ENCODE results near the gene CADM1.

The CADM1 gene

DNA sequence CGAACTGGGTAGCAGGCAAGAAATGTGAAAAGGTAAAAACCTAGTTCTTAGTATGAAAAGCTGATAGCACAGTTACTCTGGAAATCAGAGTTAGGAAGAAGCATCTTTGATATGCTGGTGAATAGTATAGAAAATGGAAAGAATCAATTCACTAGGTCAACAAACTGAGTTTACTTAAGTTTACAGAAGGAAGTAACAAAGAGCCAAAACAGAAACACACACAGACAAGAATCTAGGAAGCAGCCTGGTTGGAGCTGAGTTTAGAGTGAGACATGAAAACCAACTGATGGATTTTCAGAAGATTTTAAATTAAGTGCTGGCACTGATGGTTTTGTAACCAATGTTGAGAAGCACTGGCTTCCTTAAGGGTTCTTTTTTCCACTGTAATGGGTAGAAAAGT is 296.3 kb downstream of the CADM1 start:
- DNase-seq (ENCODE audit: low read depth), result no peak

GRCh38 chr11:115207166-115207591 is 297.0 kb downstream of the CADM1 start:
- no peak for DNase-seq (ENCODE audit: low read depth)

DNA sequence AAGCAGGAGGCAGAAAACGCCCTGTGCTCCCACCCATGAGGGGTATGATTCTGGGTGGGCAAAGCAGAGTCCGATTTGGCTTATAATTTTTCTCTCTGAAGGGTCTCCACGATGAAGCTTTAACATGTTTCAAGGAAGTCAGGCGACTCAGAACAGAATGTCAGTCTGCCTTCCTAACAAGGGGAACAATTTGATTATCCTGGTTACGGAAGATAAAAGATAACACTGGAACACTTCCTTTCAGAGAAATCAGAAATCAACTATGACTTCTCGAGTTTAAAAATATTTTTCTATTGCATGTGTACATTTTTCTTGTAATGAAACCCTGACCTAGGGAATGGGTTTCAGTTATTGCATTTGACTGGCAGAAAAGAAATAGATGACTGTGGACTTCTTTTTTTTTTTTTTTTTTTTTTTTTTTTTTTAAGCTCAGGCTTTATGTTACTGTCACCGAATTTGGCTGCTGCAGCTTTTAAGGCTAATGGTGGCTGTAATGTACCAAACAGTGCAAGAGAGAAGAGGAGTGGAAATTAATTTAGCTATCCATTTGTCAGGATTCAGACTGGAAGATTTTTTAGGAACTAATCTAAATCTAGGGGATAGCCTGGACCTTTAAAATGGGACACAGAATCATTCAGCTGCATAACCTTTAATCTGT is 297.7 kb downstream of the CADM1 start:
- no peak for DNase-seq (ENCODE audit: low read depth)

GRCh38 chr11:115202900-115203552 is 301.2 kb downstream of the CADM1 start:
- no peak for DNase-seq (ENCODE audit: low read depth)

- DNase-seq (ENCODE audit: low read depth), result no peak
Observed at GRCh38 chr11:115202074-115202473, 302.1 kb downstream of the CADM1 start.

DNA sequence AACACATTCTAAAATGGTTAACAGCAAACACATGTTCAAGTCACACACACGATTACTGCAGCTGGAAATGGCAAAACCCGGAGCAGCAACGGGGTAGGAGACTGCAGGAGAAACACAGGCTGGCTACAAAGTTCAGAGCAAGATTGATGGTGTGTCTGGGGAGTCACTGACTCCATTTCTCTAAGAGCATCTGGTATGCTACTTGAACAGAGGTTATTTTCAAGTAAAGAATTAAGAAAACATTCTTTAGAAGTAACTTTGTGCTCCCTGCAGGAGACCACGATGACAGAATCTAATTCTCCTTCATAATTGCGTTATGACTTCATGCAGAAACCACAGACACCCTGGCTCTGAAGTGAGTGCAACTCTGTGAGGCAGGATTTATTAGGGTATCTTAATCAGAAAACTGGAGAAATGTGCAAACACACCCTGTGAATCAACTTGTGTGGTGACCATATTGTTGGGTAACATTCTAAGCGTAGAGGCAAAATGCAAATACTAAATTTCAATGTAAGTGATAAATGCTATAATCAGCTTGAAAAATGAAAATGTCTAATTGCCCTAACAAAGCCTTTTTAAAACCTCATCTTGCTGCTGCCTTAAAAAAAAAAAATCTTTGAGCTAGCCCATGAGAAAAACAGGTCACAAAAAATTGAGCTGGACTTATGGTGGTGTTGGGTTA is 303.0 kb downstream of the CADM1 start:
- DNase-seq (ENCODE audit: low read depth), result no peak

DNA sequence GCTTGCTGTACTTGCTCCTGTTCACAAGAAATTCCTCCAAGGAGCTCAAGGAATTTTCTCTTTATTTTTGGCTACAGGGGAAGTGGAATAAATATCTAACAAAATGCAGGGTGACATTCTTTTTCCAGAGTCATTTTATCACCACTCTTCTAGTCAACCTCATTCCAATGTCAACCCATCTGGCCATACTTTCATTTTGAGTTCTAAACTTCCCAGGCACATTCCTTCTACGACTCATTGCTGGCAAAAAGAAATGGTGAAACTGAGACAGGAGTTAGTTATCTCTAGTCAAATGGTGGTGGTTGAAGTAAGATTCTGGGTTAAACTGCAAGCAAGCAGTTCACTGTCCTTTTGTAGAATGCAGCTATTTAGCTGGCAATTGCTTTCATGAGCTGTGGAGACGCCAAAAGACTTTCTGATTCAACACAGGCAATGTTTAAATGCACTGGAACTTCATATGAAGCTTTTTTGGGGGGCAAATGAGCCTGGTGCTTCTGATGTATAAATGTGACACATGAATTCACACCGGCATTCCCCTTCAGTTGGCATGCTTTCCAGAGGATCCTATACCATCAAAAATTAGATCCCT is 304.6 kb downstream of the CADM1 start:
- no peak for DNase-seq (ENCODE audit: low read depth)

- DNase-seq (ENCODE audit: low read depth), result no peak
Observed at GRCh38 chr11:115198321-115198741, 305.9 kb downstream of the CADM1 start.

- no peak for DNase-seq (ENCODE audit: low read depth)
Observed at GRCh38 chr11:115197433-115197832, 306.8 kb downstream of the CADM1 start.

DNA sequence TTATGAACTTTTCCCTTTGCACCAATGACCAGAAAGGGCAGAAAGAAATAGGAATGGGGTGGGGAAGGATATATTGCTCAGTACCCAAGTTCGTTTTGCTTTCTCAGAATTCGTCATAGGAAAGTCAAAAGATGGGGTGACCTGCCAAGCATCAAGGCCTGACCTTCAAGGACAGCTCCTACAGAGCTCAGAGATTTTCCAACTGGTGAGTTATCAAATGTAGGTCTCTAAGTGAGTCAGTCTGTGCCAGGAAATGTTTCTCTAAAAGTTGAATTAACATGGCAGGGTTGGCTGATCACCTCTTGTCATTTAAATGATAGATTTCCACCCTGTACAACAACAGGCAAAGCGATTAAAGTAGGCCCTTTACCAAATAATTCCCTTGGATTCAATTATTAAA is 307.2 kb downstream of the CADM1 start:
- no peak for DNase-seq (ENCODE audit: low read depth)

DNA sequence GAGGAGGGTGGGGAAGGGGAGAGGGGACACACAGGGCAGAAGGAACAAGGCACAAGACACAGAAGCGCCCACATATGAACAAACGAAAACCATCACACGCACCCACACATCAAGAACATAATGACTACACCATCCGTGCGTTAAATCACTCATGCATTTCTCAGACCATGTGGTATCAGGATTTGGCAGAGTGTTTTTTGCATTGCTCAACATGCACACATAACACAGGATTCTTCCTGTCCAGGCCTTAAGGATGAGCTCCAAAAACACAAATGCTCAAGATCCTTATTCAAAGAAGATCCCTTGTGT is 309.5 kb downstream of the CADM1 start:
- peak; percentile 51 for DNase-seq (ENCODE audit: low read depth)

GRCh38 chr11:115193914-115194801 is 310.1 kb downstream of the CADM1 start:
- no peak for DNase-seq (ENCODE audit: low read depth)

- no peak for DNase-seq (ENCODE audit: low read depth)
Observed at GRCh38 chr11:115191761-115192160, 312.5 kb downstream of the CADM1 start.

DNA sequence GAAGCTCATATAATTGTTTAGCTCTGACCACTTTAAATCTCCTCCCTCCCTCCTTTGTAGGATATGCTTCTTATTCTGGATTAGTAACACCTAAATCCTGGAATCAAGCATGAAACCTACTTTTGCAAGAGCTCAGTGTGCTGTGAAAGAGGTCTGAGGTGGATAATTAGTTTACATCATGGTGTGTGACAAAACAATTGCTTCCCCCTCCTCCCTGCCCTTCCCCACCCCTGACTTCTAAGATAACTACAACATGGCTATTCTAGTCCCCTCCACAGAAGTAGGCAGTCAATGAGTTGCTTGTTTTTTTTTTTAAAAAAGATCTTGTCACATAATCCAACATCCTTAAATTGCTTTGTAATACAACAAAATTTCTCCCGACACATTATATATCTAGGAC is 314.0 kb downstream of the CADM1 start:
- DNase-seq (ENCODE audit: low read depth), result no peak

DNA sequence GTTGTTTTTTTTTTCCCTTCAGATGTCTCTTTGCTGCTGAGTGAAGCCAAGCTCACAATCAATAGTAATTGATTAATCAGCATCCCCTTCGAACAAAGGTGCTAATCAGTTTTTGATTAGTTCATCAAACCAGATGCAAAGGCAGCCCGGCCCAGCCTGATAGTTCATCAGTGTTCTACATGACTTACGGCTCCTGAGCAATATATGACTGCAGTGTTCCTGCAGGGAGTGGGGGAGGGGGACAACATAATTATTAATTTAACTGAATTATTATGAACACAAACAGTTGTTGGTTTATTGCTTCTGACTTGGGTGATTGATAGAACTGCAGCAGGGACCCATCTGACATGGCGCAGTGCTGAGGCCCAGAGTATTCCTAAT is 315.3 kb downstream of the CADM1 start:
- no peak for DNase-seq (ENCODE audit: low read depth)

DNA sequence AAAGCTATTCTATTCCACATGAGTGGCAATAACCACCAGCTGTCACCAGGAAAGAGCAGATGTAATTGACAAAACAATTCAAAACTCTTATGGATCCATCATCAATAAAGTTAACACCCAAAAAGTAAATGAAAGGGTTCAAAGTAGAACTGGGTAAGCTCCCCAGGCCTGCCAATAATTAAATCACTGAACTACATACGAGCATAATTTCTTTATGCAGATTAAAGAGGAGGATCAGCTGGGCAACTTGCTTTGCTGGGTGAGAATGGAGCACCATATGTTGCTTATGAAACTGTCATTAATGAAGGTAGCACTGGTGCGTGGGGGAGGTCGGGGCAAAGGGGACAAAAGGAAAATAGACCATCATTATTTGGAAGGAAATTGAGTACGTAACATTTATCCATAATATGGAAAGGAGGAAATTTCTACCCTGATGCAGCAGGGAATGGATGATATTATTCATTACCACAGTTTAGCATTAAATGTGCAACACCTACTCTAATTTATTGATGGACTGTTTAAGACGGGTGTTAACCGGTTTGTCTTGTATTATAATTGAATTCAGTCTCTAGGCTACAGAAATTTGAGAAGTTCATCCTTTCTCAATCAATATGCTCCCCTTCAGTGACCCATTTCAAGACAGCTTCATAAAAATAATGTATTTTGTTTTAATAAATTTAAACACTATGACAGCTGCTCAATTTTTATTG is 315.9 kb downstream of the CADM1 start:
- no peak for DNase-seq (ENCODE audit: low read depth)

DNA sequence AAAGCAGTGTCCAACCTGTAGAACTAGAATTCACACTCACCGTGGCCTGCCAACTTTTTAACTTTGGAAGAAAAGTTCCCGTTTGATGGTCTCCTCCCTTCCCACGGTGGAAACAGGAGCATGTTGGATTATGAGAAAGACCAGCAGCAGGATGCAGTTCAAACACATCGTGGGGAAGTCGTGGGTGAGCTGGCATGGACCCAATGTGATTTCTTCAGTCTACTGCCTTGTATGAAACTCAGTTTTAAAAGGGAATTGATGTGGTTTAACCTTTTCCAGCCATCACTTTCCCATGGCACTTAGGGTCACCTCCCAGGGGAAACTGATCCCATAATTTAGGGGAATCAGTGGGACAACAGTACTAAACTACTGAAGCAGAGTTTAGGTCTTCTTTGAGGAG is 318.3 kb downstream of the CADM1 start:
- DNase-seq (ENCODE audit: low read depth), result no peak

DNA sequence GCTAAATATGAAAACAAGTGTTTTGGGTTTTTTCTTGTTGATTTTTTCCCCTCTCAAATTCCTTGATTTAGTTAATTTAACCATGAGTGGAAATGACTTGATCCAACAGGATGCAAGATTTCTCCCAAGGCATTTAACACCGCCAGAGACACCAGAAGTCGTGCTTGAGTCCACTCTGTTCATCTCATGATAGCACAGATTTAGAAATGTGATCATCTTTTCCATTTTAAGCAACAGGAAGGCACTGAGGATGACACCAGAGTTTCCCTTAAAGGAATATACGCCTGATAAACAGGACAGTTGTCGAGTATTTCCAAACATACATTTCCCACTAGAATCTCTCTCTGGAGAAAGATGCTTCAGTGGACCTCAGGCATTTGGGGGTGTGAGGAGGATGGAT is 318.7 kb downstream of the CADM1 start:
- DNase-seq (ENCODE audit: low read depth), result no peak

DNA sequence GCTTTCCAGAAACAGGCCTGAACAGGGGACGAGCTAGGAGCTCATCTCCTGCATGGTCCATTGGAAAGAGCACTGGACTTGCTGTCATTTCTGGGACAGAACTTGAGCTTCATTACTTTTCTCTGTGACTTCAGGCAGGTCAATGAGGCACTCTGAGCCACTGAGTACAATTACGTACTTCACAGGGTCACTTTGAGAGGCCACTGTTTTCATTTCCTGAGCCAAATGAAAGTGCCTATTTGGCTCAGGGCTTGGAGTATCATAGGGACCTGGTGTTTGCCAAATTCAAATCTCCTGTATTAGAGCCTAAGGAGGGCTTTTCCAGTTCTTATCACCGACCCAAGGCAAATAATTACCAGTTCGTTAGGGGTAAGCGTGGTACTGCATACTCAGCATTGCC is 319.3 kb downstream of the CADM1 start:
- no peak for DNase-seq (ENCODE audit: low read depth)

DNA sequence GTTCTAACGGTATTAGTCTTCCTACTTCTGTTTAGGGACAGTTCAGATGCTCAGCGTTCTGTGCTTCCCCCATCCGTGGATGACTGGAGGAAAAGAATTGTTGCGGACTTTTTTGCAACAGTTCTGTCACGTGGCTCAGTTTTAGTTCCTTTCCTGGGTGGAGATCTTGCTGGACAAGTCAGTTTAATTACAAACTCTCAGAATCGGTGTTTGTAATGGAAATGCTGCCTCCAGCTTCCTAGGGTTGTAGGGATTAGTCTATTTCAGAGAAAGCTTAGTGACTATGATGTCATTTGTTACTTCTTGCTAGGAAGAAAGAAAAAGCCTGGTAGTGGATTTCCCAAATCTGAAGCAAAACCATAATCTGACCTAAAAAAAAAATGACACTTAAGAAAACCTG is 320.4 kb downstream of the CADM1 start:
- no peak for DNase-seq (ENCODE audit: low read depth)

DNA sequence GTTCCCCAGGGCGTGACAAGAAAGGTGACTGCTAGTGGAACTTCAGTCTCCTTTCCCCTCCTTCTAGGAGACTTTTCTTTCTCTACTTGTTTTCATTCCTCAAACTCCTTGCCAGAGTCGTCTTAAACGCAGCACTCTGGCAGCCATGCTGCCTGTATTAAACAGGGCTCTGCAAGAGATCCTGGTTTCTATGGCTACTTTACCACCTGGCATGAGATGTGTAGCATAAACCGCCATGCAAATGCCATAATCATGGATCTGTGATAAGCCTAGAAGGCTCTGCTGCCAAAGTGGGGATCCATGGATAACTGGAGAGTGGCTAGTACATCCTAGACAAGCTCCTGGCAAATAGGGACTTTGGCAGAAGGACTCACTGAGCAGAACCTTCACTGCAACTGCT is 321.1 kb downstream of the CADM1 start:
- DNase-seq (ENCODE audit: low read depth), result no peak

Data from fibroblast of gingiva (primary cell).